ENCODE results near the gene PPP1R14B.

The PPP1R14B gene

GRCh38 chr11:64230171-64230984, 16.4 kb downstream of the PPP1R14B start, which contains the start of gene DNAJC4:
Gene DNAJC4, plus strand, starts transcription at chr11:64230548. Its CDS starts 307 bp downstream, at chr11:64230855.
- DNase-seq (ENCODE audit: low read depth) = peak; percentile 75

GRCh38 chr11:64229744-64230170, 17.0 kb downstream of the PPP1R14B start:
- no peak for DNase-seq (ENCODE audit: low read depth)

- DNase-seq (ENCODE audit: low read depth) = no peak
Observed at GRCh38 chr11:64229090-64229743, 17.5 kb downstream of the PPP1R14B start.

- DNase-seq (ENCODE audit: low read depth) = no peak
Observed at GRCh38 chr11:64227405-64227956, 19.3 kb downstream of the PPP1R14B start.

- no peak for DNase-seq (ENCODE audit: low read depth)
Observed at GRCh38 chr11:64226507-64227051, 20.2 kb downstream of the PPP1R14B start.

GRCh38 chr11:64225608-64226506, 20.9 kb downstream of the PPP1R14B start, which contains the start of the genes NUDT22 and TRPT1:
Gene NUDT22, plus strand, starts transcription at chr11:64226274. Its CDS starts 379 bp downstream, at chr11:64226653.
Gene TRPT1, minus strand, starts transcription at chr11:64226186. Its CDS starts 326 bp downstream, at chr11:64225860.
- DNase-seq (ENCODE audit: low read depth) = peak; percentile 73

GRCh38 chr11:64224891-64225607, 21.7 kb downstream of the PPP1R14B start:
- DNase-seq (ENCODE audit: low read depth) = no peak

- no peak for DNase-seq (ENCODE audit: low read depth)
Observed at GRCh38 chr11:64224151-64224890, 22.4 kb downstream of the PPP1R14B start.

- no peak for DNase-seq (ENCODE audit: low read depth)
Observed at GRCh38 chr11:64223001-64223651, 23.6 kb downstream of the PPP1R14B start.

GRCh38 chr11:64222651-64223000, 24.1 kb downstream of the PPP1R14B start:
- no peak for DNase-seq (ENCODE audit: low read depth)

- DNase-seq (ENCODE audit: low read depth) = no peak
Observed at GRCh38 chr11:64220798-64221197, 25.9 kb downstream of the PPP1R14B start.

GRCh38 chr11:64220271-64220670, 26.5 kb downstream of the PPP1R14B start:
- no peak for DNase-seq (ENCODE audit: low read depth)

GRCh38 chr11:64219755-64220154, 27.0 kb downstream of the PPP1R14B start:
- DNase-seq (ENCODE audit: low read depth) = no peak

GRCh38 chr11:64219354-64219684, 27.4 kb downstream of the PPP1R14B start:
- DNase-seq (ENCODE audit: low read depth) = no peak

GRCh38 chr11:64218628-64219353, 28.0 kb downstream of the PPP1R14B start:
- DNase-seq (ENCODE audit: low read depth) = no peak

- no peak for DNase-seq (ENCODE audit: low read depth)
Observed at GRCh38 chr11:64216879-64217278, 29.9 kb downstream of the PPP1R14B start.

- no peak for DNase-seq (ENCODE audit: low read depth)
Observed at GRCh38 chr11:64211181-64211872, 35.4 kb downstream of the PPP1R14B start.

GRCh38 chr11:64210301-64211020, 36.3 kb downstream of the PPP1R14B start:
- no peak for DNase-seq (ENCODE audit: low read depth)
